NCI-H2196 (cell line): ENCODE measurements around the gene KLF13.

Source experiments
- DNase-seq: peaks from one replicate; lab custom pipeline; 2025; ENCODE audit not compliant: unreplicated experiment; lab: John Stamatoyannopoulos, UW

Gene KLF13

GRCh38 chr15:31360843-31361763 is 34.5 kb downstream of the KLF13 start:
- DNase-seq, result peak; percentile 41

GRCh38 chr15:31361764-31362515 is 35.3 kb downstream of the KLF13 start:
- peak; percentile 15 for DNase-seq

GRCh38 chr15:31362886-31363285 is 36.3 kb downstream of the KLF13 start:
- DNase-seq, result no peak

- DNase-seq, result no peak
Measured at GRCh38 chr15:31364301-31365031, 37.8 kb downstream of the KLF13 start.

GRCh38 chr15:31365032-31365654 is 38.5 kb downstream of the KLF13 start:
- no peak for DNase-seq

DNA sequence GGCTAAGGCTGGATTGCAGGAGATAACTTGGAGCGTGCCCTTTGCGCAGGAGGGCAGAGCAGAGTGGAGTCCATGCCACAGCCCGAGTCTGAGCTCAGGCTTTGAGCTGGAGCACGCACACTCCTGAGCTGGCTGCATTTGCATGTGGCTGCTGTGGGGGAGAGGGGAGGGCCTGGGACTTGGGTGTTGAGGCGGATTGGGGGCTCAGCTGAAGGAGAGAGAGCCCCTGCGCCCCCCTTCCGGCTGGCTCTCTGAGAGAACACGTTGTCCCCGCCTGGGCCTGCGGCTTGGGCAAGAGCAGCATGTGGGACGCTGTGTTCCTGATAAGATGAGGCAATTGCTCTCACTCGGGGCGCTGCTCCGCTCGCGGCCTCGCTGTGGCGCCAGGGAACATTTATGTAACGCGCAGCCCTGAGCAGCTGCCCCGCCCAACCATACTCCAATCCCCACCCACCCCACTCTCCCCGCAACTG is 39.1 kb downstream of the KLF13 start:
- DNase-seq, result no peak

- DNase-seq, result no peak
Measured at GRCh38 chr15:31366169-31366734, 39.6 kb downstream of the KLF13 start.

GRCh38 chr15:31367021-31367729 is 40.5 kb downstream of the KLF13 start:
- DNase-seq, result no peak

DNA sequence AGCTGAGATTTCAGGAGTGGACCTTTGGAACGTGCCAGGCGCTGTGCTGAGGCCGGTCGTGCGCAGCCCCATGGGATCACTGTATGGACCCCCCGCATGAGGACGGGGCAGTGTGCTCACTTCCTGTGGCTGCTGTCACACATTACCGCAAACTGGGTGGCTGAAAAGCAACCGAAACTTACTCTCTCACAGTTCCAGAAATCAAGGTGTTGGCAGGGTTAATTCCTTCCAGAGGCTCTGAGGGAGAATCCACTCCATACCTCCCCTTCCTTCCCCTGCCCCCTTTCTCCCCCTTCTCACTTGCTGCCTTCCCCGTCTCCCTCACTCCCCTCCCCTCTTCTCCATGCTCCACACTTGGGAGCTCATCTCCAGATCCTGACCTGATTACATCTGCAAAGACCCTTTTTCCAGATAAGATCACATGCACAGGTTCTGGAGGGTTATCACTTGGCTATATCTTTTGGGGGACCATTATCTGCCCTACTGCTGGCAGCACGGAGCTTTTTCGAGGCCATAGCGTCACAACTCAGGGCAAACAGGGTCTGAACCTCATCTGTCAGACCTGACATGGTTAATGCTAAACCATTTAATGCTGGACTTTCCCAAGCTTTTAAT is 41.2 kb downstream of the KLF13 start:
- no peak for DNase-seq

GRCh38 chr15:31369727-31370126 is 43.1 kb downstream of the KLF13 start:
- DNase-seq, result no peak

- DNase-seq, result no peak
Measured at GRCh38 chr15:31371520-31372240, 45.0 kb downstream of the KLF13 start.

DNA sequence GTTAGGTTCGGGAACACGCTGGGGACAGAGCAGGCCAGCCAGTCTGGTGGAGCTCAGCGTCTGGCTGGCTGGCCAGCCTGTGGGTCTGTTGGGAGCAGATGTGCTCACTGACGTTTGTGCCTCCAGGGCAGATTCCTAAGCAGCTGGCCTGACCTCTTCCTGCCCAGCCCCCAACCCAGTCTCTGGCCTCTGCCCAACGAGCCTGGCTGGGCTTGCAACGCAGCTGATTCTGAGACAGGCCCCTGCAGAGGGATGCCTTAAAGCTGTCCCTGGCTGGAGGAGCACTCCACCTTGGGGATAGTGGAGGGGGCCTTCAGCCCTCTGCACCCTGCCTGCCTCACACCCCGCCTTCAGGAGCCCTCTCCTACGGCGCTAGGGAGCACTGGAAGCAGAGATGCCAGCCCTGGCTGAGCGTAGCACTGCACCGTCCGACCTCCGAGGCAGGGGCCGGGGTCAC is 46.0 kb downstream of the KLF13 start:
- DNase-seq, result peak; percentile 58

- no peak for DNase-seq
Measured at GRCh38 chr15:31373096-31373865, 46.6 kb downstream of the KLF13 start.

DNA sequence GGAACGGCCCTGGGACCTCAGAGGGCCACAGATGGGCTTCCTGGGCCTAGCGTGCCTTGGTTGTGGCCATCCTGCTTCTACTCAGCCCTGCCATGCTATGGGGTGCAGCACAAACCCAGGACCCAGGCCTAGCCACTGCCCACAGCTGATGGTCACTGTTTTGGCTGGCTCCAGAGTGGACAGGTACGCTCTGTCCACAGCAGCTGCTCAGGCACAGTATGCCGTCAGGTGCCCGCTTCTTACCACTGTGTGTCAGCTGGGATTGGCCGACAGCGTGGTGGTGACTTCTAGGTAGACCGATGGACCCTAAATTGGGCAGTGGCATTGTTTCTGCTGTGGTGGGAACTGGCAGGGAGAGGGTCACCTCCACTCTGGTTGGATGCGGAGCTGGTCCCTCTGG is 47.3 kb downstream of the KLF13 start:
- DNase-seq, result no peak

- no peak for DNase-seq
Measured at GRCh38 chr15:31374489-31374888, 47.9 kb downstream of the KLF13 start.

DNA sequence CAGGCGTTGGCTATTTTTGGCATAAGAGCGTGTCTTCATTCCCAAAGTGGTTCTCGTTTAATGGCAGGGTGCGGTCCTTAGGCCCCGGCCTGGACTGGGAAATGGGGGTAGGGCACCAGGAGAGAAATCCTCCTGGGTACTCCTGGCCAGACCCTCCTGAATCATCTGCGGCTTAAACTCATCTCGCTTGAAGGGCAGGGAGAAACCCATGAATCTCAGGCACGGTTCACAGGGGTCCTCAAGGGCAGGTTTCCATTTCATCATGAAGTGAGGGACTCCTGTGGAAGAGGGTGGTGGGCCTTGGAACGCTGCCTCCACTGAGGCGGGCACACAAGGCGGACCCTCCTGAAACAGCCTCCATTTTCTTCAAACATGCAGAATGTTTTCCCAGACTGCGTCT is 48.4 kb downstream of the KLF13 start:
- no peak for DNase-seq

- DNase-seq, result no peak
Measured at GRCh38 chr15:31375772-31376171, 49.1 kb downstream of the KLF13 start.

DNA sequence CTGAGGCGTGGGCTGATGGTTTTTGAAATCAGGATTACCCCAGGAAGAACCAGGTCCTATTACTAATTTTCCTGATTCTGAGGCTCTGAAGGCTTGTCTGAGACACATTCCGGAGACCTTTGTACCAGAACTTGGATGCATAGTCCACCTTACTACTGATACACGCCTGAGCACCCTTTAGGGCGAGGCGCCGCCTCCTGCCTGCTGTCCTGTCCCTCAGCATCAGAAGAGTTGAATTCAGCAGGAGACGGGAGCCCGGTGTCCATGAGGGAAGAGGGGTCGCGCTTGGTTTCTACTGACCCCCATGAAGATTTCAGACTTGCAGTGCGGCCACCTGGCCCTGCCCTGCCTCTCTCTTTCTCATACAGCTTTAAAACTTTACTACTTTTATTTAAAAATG is 49.9 kb downstream of the KLF13 start:
- DNase-seq, result no peak
